Prostate gland (tissue), 2 donors: ENCODE results near the gene CXADR.

ENCODE experiments used
- POLR2A ChIP-seq: fragments of 450-650 bp; IDR thresholded peaks from one replicate; pipeline ENCODE4 v1.6.1; 2016; ENCODE audit warnings: antibody characterized with exemption, mild to moderate bottlenecking
- TF ChIP-seq, protein P1 (sequence below), 4 experiments: fragments of 200-600 bp in 2 of 4; fragments of 450-650 bp in 2 of 4; sonication (generic) in 2 of 4; IDR thresholded peaks; 1 replicate in 3 of 4; 2 replicates in 1 of 4; pipeline ENCODE4 v1.5.1; 2016 to 2019; ENCODE audit warnings: antibody characterized with exemption in 4 of 4, mild to moderate bottlenecking in 2 of 4, moderate library complexity in 2 of 4

DNA sequence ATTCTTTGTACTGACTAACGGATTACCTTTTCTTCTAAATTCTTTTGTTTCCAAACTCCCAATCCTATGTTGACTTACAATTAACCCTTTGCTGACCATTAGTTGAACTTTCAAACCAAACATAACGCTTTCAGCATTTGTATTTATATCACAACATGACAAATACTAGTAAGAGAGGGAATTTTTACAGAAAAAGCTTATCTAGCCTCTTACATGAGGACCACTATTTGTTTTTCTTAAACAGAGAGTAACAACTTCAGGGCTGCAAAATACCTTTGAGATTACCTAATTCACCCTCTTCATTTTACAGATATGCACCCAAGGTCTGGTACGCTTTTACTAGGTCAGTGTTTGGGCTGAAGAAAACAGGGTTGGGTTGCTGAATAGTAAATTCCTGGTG is 45.0 kb upstream of the CXADR start:
- TF ChIP-seq POLR2A, result no peak
- TF ChIP-seq, protein P1, sequence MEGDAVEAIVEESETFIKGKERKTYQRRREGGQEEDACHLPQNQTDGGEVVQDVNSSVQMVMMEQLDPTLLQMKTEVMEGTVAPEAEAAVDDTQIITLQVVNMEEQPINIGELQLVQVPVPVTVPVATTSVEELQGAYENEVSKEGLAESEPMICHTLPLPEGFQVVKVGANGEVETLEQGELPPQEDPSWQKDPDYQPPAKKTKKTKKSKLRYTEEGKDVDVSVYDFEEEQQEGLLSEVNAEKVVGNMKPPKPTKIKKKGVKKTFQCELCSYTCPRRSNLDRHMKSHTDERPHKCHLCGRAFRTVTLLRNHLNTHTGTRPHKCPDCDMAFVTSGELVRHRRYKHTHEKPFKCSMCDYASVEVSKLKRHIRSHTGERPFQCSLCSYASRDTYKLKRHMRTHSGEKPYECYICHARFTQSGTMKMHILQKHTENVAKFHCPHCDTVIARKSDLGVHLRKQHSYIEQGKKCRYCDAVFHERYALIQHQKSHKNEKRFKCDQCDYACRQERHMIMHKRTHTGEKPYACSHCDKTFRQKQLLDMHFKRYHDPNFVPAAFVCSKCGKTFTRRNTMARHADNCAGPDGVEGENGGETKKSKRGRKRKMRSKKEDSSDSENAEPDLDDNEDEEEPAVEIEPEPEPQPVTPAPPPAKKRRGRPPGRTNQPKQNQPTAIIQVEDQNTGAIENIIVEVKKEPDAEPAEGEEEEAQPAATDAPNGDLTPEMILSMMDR (IDR thresholded peaks at IDR 0.05), result no peak
